Measurements from ENCODE around the gene SEC23IP.

The SEC23IP gene

GRCh38 chr10:119940487-119940886, 48.0 kb downstream of the SEC23IP start:
- no peak for DNase-seq (ENCODE audit: low read depth in 2 of 2)

DNA sequence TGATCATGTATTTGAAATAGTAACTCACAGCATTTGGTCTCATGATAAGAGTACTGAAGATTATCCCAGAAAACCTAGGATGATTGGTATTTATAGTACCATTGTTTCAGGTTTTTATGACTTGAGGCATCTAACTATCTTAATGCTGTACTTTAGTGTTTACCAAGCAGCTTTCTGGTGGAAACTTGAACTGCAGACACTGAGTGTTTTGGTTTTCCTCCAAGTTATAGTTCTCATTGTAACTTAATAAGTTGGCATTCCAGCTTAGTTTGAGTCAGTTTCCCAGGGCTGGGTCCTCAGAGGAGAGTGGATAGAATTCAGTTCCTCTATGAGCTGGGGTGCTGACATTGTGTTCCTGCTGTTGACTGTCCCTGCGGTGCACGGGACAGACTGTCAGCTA, 50.4 kb downstream of the SEC23IP start:
- no peak for DNase-seq (ENCODE audit: low read depth in 2 of 2)

- no peak for DNase-seq (ENCODE audit: low read depth in 2 of 2)
These were observed 53.3 kb downstream of the SEC23IP start for GRCh38 chr10:119945805-119946204.

- DNase-seq (ENCODE audit: low read depth in 2 of 2), result no peak
These were observed 54.8 kb downstream of the SEC23IP start for GRCh38 chr10:119947300-119947699.

GRCh38 chr10:119957451-119957850, 64.9 kb downstream of the SEC23IP start:
- DNase-seq (ENCODE audit: low read depth in 2 of 2), result no peak

GRCh38 chr10:119962837-119963236, 70.3 kb downstream of the SEC23IP start:
- DNase-seq (ENCODE audit: low read depth in 2 of 2), result no peak

DNA sequence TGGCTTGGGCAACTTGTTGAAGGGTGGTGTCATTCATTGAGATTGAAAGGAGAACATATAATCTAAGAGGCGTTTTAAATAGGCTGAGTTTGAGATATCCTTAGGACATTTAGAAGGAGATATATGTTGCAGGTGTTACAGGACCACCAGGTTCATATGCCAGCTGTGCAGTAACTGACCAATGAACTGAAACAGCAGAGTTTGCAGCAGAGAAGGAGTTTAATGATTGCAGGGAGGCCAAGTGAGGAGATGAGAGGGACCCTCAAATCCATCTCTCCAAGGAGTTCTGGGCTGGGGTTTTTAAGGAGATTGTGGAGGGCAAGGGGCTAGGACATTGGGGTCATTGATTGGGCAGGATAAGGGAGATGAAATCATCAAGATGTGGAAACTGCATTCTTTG, 74.5 kb downstream of the SEC23IP start:
- DNase-seq (ENCODE audit: low read depth in 2 of 2), result no peak

- no peak for DNase-seq (ENCODE audit: low read depth in 2 of 2)
These were observed 77.1 kb downstream of the SEC23IP start for GRCh38 chr10:119969609-119970008.

DNA sequence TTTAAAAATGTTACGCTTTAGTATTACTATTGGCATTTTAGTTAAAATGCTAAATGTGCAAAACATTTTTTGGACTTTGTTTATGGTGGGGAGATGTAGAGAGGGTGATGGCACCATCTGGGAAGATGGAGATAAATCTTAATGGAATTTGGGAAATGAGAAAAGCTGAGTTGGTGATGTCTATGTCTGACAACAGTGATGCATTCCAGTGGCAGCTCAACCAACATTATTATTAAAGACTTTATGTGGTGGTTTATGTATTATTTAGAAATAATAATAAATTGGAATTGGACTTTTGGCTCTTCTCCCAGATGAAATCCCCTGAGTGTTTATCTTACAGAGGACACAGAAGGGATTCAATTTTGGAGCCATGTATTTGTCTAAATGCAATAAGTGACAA, 77.6 kb downstream of the SEC23IP start:
- DNase-seq (ENCODE audit: low read depth in 2 of 2), result no peak

- DNase-seq (ENCODE audit: low read depth in 2 of 2), result no peak
These were observed 78.4 kb downstream of the SEC23IP start for GRCh38 chr10:119970963-119971362.

GRCh38 chr10:119973281-119973680, 80.8 kb downstream of the SEC23IP start:
- DNase-seq (ENCODE audit: low read depth in 2 of 2), result no peak

DNA sequence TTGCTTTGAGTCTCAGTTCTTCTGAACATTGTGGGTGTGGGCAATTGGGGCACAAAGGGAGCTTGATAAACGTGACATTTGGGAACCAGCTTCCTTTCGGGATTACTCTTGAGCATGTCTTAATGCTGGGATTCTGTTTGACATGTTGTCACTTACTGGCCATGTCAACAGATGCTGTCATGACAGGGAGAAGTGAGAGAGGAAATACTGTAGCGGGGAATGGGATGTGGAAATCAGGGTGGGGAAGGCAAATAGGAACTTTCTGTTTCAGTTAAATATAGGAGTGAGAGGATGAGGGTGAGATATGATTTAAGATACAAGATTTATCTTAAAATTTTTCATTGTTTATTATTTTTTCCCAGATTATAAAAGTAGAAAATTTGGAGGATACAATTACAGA, 83.9 kb downstream of the SEC23IP start:
- DNase-seq (ENCODE audit: low read depth in 2 of 2), result no peak

DNA sequence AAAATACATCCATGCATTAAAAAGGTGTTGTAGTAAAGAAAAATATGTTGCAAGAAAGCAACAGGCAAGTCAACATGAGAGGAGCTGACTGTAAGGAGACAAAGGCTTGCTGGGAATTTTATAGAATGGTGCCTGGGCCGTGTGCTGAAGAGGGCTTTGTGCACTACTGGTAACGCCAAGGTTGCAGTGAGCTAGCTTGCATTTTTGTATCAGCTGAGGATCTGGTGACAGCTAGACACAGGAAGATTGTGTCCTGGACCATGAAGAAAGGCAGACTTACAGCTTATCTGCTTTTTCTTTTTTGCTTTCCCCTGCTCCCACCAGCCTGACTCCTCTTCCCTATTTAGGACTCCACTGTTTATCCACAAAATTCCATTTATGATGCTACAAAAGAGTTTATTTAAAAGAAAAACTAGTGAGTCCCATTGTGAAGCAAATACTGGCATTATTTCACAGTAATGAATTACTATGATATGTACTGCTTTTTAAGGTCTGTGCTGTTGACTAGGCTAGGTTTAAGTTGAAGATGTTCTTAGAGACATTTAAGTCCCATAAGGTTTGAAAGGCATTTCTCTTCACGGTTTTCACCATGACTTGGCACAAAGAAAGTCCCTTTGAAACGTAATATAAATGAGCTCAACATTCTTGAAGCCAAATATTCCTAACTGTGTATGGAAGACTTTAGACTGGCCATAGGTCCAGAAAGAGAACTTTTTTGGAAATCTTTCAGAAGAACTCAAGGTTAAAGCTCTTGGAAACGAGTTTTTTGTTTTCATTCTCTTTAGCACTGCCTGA, 88.6 kb downstream of the SEC23IP start:
- DNase-seq (ENCODE audit: low read depth in 2 of 2), result no peak

- DNase-seq (ENCODE audit: low read depth in 2 of 2), result no peak
These were observed 89.3 kb downstream of the SEC23IP start for GRCh38 chr10:119981826-119982225.

- no peak for DNase-seq (ENCODE audit: low read depth in 2 of 2)
These were observed 95.8 kb downstream of the SEC23IP start for GRCh38 chr10:119988333-119988732.

DNA sequence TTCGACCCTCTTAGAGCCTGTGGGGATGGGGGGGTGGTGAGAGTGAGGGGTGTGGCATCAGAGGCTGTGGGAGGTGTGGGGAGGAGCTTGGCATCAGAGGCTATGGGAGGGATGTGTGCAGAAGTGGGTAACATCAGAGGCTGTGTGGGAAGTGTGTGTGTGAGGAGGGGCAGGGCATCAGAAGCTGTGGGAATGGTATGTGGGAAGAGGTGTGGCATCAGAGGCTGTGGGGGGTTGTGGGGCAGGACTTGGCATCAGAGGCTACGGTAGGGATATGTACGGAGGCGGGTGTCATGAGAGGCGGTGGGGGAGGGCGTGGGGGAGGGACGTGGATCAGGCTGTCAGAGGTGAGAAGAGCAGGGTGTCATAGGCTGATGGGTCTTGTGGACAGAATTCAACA, 97.4 kb downstream of the SEC23IP start:
- DNase-seq (ENCODE audit: low read depth in 2 of 2), result no peak

DNA sequence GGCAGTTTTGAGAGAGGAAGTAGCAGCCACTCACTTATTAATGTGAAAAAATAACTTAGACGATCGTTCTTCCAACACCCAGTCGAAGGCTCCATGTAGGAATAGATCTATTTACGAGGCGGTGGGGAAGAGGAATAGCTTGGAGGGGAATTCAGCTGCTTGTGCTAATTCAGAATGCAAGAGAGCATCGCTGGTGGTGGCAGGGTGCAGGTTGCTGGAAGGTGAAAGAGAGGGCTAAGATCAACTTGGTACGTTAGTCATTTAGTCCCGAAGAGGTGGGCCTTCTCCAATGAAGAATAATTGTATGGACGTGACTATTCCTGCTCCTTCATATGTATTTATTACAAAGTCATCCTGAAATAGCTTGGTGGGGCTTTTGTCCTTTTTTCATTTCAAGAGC, 98.5 kb downstream of the SEC23IP start:
- no peak for DNase-seq (ENCODE audit: low read depth in 2 of 2)

- DNase-seq (ENCODE audit: low read depth in 2 of 2), result no peak
These were observed 99.3 kb downstream of the SEC23IP start for GRCh38 chr10:119991816-119992215.
